Neural crest cell (in vitro differentiated cells): ENCODE data around the gene BIN1. TPM values are rescaled to one million over a fixed set of nuclear protein-coding genes. Genes with fewer than 3 reads are reported as not detected.

Source experiments
- DNase-seq: peaks from one replicate; pipeline ENCODE4 v3.0.0; 2021; ENCODE audit warnings: low read depth, mixed read lengths, low spot score
- H3K27ac Mint-ChIP-seq: one replicate; pipeline ENCODE4 v1.8.0; 2021; ENCODE audit warnings: mild to moderate bottlenecking, mixed read lengths; ENCODE audit not compliant: unreplicated experiment
- H3K27me3 Mint-ChIP-seq: 2 replicates; pipeline ENCODE4 v1.8.0; 2021; ENCODE audit warnings: low read depth, mild to moderate bottlenecking, mixed read lengths
- H3K36me3 Mint-ChIP-seq: 2 replicates; pipeline ENCODE4 v1.8.0; 2021; ENCODE audit warnings: low read depth, mild to moderate bottlenecking, mixed read lengths
- H3K4me1 Mint-ChIP-seq: 2 replicates; pipeline ENCODE4 v1.8.0; 2021; ENCODE audit warnings: mixed read lengths
- H3K4me3 Mint-ChIP-seq: one replicate; pipeline ENCODE4 v1.8.0; 2021; ENCODE audit warnings: mild to moderate bottlenecking, mixed read lengths
- H3K9me3 Mint-ChIP-seq: 2 replicates; pipeline ENCODE4 v1.8.0; 2021; ENCODE audit warnings: mixed read lengths
- CTCF ChIP-seq: fragments of 200-600 bp; sonication (generic); conservative IDR thresholded peaks from 2 replicates; pipeline ENCODE4 v1.5.0; 2021; ENCODE audit warnings: antibody characterized with exemption, mild to moderate bottlenecking
- long read RNA-seq: library from polyadenylated mRNA; unstranded; transcript quantifications from one replicate; pipeline ENCODE4 v2.0.0, GENCODE V29; 2020
- total RNA-seq: library from RNA; stranded (reverse); gene quantifications from 2 replicates; pipeline ENCODE4 v1.2.1, GENCODE V29; 2021

The BIN1 gene, protein sequence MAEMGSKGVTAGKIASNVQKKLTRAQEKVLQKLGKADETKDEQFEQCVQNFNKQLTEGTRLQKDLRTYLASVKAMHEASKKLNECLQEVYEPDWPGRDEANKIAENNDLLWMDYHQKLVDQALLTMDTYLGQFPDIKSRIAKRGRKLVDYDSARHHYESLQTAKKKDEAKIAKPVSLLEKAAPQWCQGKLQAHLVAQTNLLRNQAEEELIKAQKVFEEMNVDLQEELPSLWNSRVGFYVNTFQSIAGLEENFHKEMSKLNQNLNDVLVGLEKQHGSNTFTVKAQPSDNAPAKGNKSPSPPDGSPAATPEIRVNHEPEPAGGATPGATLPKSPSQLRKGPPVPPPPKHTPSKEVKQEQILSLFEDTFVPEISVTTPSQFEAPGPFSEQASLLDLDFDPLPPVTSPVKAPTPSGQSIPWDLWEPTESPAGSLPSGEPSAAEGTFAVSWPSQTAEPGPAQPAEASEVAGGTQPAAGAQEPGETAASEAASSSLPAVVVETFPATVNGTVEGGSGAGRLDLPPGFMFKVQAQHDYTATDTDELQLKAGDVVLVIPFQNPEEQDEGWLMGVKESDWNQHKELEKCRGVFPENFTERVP
- total RNA-seq = 67.7 and 69.9 TPM in 2 replicates
- long read RNA-seq, partial matches to known transcripts = 2 of 4 reads
- long read RNA-seq, other reads (novel, unspliced or antisense) = 0 of 4 reads

DNA sequence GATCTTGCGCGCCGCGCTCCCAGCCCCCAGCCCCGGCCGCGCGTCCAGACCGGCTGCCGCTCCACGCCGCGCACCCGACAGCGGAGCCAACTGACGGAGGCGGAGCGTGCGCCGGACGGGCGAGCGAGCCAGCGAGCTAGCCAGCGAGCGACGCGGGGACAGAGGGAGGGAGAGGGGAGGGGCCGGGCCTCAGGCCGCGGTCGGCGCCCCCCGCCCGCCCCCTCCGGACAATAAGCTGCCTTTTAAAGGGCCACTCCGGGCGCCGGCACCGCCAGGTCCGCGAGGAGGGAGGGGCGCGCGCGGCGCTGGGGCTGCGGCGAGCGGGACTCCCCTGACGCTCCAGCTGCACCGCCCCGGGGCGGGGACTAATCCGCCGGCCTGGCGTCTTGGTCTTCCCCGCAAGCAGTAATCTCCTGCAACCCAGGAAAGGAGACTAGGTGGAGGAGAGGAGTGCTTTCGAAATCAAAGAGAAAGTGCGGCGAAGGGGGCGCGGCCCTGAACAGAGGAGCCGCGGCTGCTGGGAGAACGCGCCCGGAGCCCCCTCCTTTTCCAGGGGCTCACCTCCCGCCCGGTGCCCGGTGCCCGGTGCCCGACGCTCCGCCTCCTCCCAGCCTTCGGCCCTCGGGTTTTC lies at the start of gene BIN1:
TSS of gene BIN1 (minus strand) at position 164 of the 631 bp plus-strand sequence. CDS start 211 bp downstream, outside the sequence.
- DNase-seq = peak; percentile 80
- Mint-ChIP-seq H3K27ac (no peak within 1 kb of the TSS), H3K9me3 (no peaks in the 10 kb centered on the region), H3K4me1 (peaks cover 20% of the 10 kb centered on the region), H3K4me3 (peak within 1 kb of the TSS; percentile 93), H3K27me3 (peaks cover 3% of the 10 kb centered on the region), H3K36me3 (no peaks in the 10 kb centered on the region)
- no peak for TF ChIP-seq CTCF

DNA sequence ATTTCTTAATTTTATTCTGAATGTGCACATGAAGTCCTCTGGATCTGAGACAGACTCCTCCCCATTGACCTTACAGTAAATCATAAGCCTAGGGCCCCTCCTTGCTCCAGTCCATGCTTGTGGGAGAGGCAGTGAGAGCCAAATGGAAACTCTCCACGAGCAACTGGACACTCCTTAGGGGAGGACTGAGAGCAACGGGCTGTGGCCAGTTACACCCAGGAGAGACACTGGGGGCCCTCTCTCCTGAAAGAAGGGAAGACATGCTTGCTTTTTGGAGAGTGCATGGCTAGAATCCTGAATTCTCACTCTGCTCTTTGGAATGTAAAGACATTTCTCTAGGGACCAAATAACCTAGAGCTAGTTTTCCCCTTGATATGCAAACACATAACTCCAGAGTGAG lies 49.0 kb upstream of the BIN1 start:
- no peak for TF ChIP-seq CTCF
- Mint-ChIP-seq H3K36me3 (no peaks in the 10 kb centered on the region), H3K4me1 (peaks cover 17% of the 10 kb centered on the region), H3K27me3 (no peaks in the 10 kb centered on the region), H3K4me3 (no peak overlapping the region), H3K9me3 (no peaks in the 10 kb centered on the region), H3K27ac (no peak overlapping the region)
- no peak for DNase-seq

- H3K4me1 Mint-ChIP-seq = peaks cover 17% of the 10 kb centered on the region
- no peaks in the 10 kb centered on the region for H3K36me3 Mint-ChIP-seq
- peaks cover under 1% of the 10 kb centered on the region for H3K9me3 Mint-ChIP-seq
- no peak for TF ChIP-seq CTCF
- H3K27me3 Mint-ChIP-seq = no peaks in the 10 kb centered on the region
- H3K27ac Mint-ChIP-seq = no peak overlapping the region
- H3K4me3 Mint-ChIP-seq = no peak overlapping the region
- no peak for DNase-seq
These were observed 48.2 kb upstream of the BIN1 start for GRCh38 chr2:127155028-127155581.

DNA sequence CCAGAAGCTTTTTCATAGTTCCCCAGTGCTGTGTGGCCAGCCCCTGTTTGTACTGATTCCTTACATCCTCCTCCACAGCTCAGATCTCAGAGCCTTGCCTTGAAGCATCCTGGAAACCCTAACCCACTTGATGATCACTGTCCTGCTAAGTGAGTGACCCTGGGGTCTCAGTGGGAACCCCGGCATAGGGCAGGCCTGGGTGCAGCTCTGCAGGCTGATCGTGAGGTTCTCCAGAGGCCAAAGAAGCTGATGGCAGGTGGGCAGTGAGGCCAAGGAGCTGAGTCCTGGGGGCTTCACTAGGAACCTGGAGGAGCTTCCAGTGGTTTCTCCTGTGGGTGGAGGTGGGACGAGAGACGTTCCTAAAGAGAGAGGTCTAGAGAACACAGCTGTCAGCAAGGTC lies 47.4 kb upstream of the BIN1 start:
- no peak overlapping the region for H3K27ac Mint-ChIP-seq
- no peaks in the 10 kb centered on the region for H3K36me3 Mint-ChIP-seq
- H3K27me3 Mint-ChIP-seq = no peaks in the 10 kb centered on the region
- H3K9me3 Mint-ChIP-seq = peaks cover 2% of the 10 kb centered on the region
- no peak for DNase-seq
- H3K4me1 Mint-ChIP-seq = peaks cover 17% of the 10 kb centered on the region
- no peak for TF ChIP-seq CTCF
- no peak overlapping the region for H3K4me3 Mint-ChIP-seq

GRCh38 chr2:127153691-127154158 lies 46.8 kb upstream of the BIN1 start:
- DNase-seq = no peak
- no peak for TF ChIP-seq CTCF
- H3K4me3 Mint-ChIP-seq = no peak overlapping the region
- H3K27me3 Mint-ChIP-seq = no peaks in the 10 kb centered on the region
- H3K4me1 Mint-ChIP-seq = peaks cover 13% of the 10 kb centered on the region
- H3K36me3 Mint-ChIP-seq = no peaks in the 10 kb centered on the region
- no peak overlapping the region for H3K27ac Mint-ChIP-seq
- H3K9me3 Mint-ChIP-seq = peaks cover 2% of the 10 kb centered on the region
